GM18861 (cell line): ENCODE data around the gene COL6A3.
"Not testable (repeated sequence)": the region's sequence is repeated elsewhere in the genome, so short reads cannot be mapped to it uniquely, and the experiment has no call there.

Experiments
- ATAC-seq: cut with Tn5 transposase; IDR thresholded peaks from one replicate; pipeline ENCODE4 v1.9.1; 2021; ENCODE audit not compliant: unreplicated experiment

COL6A3 gene

GRCh38 chr2:237422309-237422708 lies 8.3 kb upstream of the COL6A3 start:
- ATAC-seq: no peak

GRCh38 chr2:237421542-237422116 lies 7.7 kb upstream of the COL6A3 start:
- no peak for ATAC-seq

- no peak for ATAC-seq
Measured at GRCh38 chr2:237418300-237418699, 4.3 kb upstream of the COL6A3 start.

GRCh38 chr2:237412988-237413776 lies 782 bp downstream of the COL6A3 start:
- ATAC-seq: no peak

- ATAC-seq: no peak
Measured at GRCh38 chr2:237412646-237412987, 1.3 kb downstream of the COL6A3 start.

GRCh38 chr2:237411683-237412423 lies 2.1 kb downstream of the COL6A3 start:
- no peak for ATAC-seq

GRCh38 chr2:237411092-237411601 lies 2.8 kb downstream of the COL6A3 start:
- ATAC-seq: no peak

- not testable (repeated sequence) for ATAC-seq
Measured at GRCh38 chr2:237409263-237409662, 4.7 kb downstream of the COL6A3 start.

GRCh38 chr2:237408335-237409000 lies 5.5 kb downstream of the COL6A3 start:
- ATAC-seq: no peak

- ATAC-seq: no peak
Measured at GRCh38 chr2:237407700-237408099, 6.3 kb downstream of the COL6A3 start.

- no peak for ATAC-seq
Measured at GRCh38 chr2:237406371-237406895, 7.5 kb downstream of the COL6A3 start.

GRCh38 chr2:237405605-237406004 lies 8.4 kb downstream of the COL6A3 start:
- ATAC-seq: no peak

- ATAC-seq: no peak
Measured at GRCh38 chr2:237405006-237405559, 8.9 kb downstream of the COL6A3 start.

GRCh38 chr2:237404413-237404812 lies 9.6 kb downstream of the COL6A3 start:
- ATAC-seq: no peak

GRCh38 chr2:237403024-237403882 lies 10.7 kb downstream of the COL6A3 start:
- ATAC-seq: no peak

- ATAC-seq: no peak
Measured at GRCh38 chr2:237400199-237400598, 13.8 kb downstream of the COL6A3 start.

- ATAC-seq: no peak
Measured at GRCh38 chr2:237397072-237397471, 16.9 kb downstream of the COL6A3 start.

- ATAC-seq: no peak
Measured at GRCh38 chr2:237393523-237393922, 20.4 kb downstream of the COL6A3 start.

GRCh38 chr2:237392186-237392585 lies 21.8 kb downstream of the COL6A3 start:
- no peak for ATAC-seq

- no peak for ATAC-seq
Measured at GRCh38 chr2:237391140-237391539, 22.8 kb downstream of the COL6A3 start.
